GM18526 (cell line): ENCODE data around the gene DKKL1.

Source experiments
- POLR2A ChIP-seq: IDR thresholded peaks from 3 replicates; pipeline ENCODE4 v1.6.1; 2011; ENCODE audit not compliant: insufficient read length; ENCODE audit errors: extremely low read depth

DKKL1 gene

GRCh38 chr19:49336482-49337266 lies 27.0 kb upstream of the DKKL1 start:
- no peak for TF ChIP-seq POLR2A

GRCh38 chr19:49337267-49338022 lies 26.2 kb upstream of the DKKL1 start:
- no peak for TF ChIP-seq POLR2A

GRCh38 chr19:49338023-49338677 lies 25.5 kb upstream of the DKKL1 start:
- TF ChIP-seq POLR2A, result no peak

GRCh38 chr19:49338691-49339300 lies 24.9 kb upstream of the DKKL1 start:
- no peak for TF ChIP-seq POLR2A

GRCh38 chr19:49339301-49340068 lies 24.2 kb upstream of the DKKL1 start:
- no peak for TF ChIP-seq POLR2A

GRCh38 chr19:49340069-49340864 lies 23.4 kb upstream of the DKKL1 start:
- TF ChIP-seq POLR2A, result no peak

- peak; percentile 25 for TF ChIP-seq POLR2A
Observed at GRCh38 chr19:49340865-49341718, 22.6 kb upstream of the DKKL1 start.

GRCh38 chr19:49342291-49342721 lies 21.4 kb upstream of the DKKL1 start:
- no peak for TF ChIP-seq POLR2A

- no peak for TF ChIP-seq POLR2A
Observed at GRCh38 chr19:49343123-49343522, 20.6 kb upstream of the DKKL1 start.

GRCh38 chr19:49344505-49345423 lies 18.9 kb upstream of the DKKL1 start:
- TF ChIP-seq POLR2A, result no peak

GRCh38 chr19:49347191-49347590 lies 16.5 kb upstream of the DKKL1 start:
- TF ChIP-seq POLR2A, result no peak

- TF ChIP-seq POLR2A, result no peak
Observed at GRCh38 chr19:49347835-49348234, 15.8 kb upstream of the DKKL1 start.
